Osteocyte (in vitro differentiated cells): Measurements from ENCODE around the gene ANO7. TPM values are rescaled to one million over a fixed set of nuclear protein-coding genes. Genes with fewer than 3 reads are reported as not detected.

Experiments
- DNase-seq: peaks from one replicate; pipeline ENCODE4 v3.0.0; 2021; ENCODE audit warnings: mixed read lengths; ENCODE audit not compliant: unreplicated experiment; ENCODE audit errors: extremely low spot score
- H3K27ac Mint-ChIP-seq: one replicate; pipeline ENCODE4 v1.8.0; 2021; ENCODE audit warnings: mild to moderate bottlenecking, mixed read lengths; ENCODE audit not compliant: unreplicated experiment
- H3K27me3 Mint-ChIP-seq: one replicate; pipeline ENCODE4 v1.8.0; 2021; ENCODE audit warnings: mixed read lengths; ENCODE audit not compliant: unreplicated experiment
- H3K36me3 Mint-ChIP-seq: one replicate; pipeline ENCODE4 v1.8.0; 2021; ENCODE audit warnings: mixed read lengths; ENCODE audit not compliant: unreplicated experiment
- H3K4me1 Mint-ChIP-seq: one replicate; pipeline ENCODE4 v1.8.0; 2021; ENCODE audit warnings: mixed read lengths; ENCODE audit not compliant: unreplicated experiment
- H3K4me3 Mint-ChIP-seq: one replicate; pipeline ENCODE4 v1.8.0; 2021; ENCODE audit warnings: mild to moderate bottlenecking, moderate library complexity, mixed read lengths; ENCODE audit not compliant: unreplicated experiment
- H3K9me3 Mint-ChIP-seq: one replicate; pipeline ENCODE4 v1.8.0; 2021; ENCODE audit warnings: mixed read lengths; ENCODE audit not compliant: unreplicated experiment
- long read RNA-seq: library from polyadenylated mRNA; unstranded; transcript quantifications from one replicate; pipeline ENCODE4 v2.0.0, GENCODE V29; 2021
- total RNA-seq: library from RNA; stranded (reverse); gene quantifications from 2 replicates; pipeline ENCODE4 v1.2.1, GENCODE V29; 2021
- TF ChIP-seq, protein P1 (sequence below): fragments of 200-600 bp; sonication (generic); IDR thresholded peaks from 2 replicates; pipeline ENCODE4 v1.5.0; 2021; ENCODE audit warnings: antibody characterized with exemption, mild to moderate bottlenecking, moderate library complexity

The ANO7 gene, protein sequence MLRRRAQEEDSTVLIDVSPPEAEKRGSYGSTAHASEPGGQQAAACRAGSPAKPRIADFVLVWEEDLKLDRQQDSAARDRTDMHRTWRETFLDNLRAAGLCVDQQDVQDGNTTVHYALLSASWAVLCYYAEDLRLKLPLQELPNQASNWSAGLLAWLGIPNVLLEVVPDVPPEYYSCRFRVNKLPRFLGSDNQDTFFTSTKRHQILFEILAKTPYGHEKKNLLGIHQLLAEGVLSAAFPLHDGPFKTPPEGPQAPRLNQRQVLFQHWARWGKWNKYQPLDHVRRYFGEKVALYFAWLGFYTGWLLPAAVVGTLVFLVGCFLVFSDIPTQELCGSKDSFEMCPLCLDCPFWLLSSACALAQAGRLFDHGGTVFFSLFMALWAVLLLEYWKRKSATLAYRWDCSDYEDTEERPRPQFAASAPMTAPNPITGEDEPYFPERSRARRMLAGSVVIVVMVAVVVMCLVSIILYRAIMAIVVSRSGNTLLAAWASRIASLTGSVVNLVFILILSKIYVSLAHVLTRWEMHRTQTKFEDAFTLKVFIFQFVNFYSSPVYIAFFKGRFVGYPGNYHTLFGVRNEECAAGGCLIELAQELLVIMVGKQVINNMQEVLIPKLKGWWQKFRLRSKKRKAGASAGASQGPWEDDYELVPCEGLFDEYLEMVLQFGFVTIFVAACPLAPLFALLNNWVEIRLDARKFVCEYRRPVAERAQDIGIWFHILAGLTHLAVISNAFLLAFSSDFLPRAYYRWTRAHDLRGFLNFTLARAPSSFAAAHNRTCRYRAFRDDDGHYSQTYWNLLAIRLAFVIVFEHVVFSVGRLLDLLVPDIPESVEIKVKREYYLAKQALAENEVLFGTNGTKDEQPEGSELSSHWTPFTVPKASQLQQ
- total RNA-seq: 1.3 TPM in 2 replicates
- long read RNA-seq, partial matches to known transcripts: 2 of 4 reads
- long read RNA-seq, other reads (novel, unspliced or antisense): 2 of 4 reads

DNA sequence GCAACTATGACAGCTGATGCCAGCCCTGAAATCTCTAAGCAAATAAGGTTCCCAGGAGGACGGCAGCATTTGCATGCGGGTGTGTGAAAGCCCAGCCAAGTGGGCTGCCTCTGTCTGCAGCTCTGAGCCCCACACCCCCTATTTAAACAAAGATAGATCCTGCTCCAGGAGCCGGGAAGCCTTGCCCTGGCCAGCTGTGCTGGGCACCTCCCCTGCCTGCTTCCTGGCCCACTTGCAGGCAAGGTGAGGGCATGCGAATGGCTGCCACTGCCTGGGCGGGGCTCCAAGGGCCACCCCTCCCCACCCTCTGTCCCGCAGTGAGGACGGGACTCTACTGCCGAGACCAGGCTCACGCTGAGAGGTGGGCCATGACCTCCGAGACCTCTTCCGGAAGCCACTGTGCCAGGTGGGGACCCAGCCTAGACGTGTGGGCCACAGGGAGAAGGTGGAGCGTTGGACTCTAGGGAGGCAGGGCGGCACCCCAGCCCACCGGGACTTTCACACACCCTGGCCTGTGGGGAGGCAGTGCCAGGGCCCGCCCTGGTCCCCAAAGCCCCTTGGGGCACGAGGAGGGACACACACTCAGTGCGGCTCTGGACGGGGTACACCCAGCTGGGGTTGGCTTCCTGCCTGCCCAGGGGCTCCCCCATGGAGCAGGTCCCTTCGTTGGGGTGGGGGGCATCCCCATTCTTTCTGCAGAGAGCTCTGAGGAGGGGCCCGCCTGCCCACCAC is at the start of gene ANO7:
Gene ANO7, plus strand, starts transcription at position 317 of the 732 bp plus-strand sequence. CDS start 1,387 bp downstream, outside the sequence.
- Mint-ChIP-seq H3K27me3 (no peaks in the 10 kb centered on the region), H3K4me3 (no peak within 1 kb of the TSS), H3K9me3 (no peaks in the 10 kb centered on the region), H3K36me3 (peaks cover 3% of the 10 kb centered on the region), H3K27ac (no peak within 1 kb of the TSS), H3K4me1 (peaks cover 1% of the 10 kb centered on the region)
- no peak for DNase-seq
- TF ChIP-seq, protein P1, sequence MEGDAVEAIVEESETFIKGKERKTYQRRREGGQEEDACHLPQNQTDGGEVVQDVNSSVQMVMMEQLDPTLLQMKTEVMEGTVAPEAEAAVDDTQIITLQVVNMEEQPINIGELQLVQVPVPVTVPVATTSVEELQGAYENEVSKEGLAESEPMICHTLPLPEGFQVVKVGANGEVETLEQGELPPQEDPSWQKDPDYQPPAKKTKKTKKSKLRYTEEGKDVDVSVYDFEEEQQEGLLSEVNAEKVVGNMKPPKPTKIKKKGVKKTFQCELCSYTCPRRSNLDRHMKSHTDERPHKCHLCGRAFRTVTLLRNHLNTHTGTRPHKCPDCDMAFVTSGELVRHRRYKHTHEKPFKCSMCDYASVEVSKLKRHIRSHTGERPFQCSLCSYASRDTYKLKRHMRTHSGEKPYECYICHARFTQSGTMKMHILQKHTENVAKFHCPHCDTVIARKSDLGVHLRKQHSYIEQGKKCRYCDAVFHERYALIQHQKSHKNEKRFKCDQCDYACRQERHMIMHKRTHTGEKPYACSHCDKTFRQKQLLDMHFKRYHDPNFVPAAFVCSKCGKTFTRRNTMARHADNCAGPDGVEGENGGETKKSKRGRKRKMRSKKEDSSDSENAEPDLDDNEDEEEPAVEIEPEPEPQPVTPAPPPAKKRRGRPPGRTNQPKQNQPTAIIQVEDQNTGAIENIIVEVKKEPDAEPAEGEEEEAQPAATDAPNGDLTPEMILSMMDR: no peak

DNA sequence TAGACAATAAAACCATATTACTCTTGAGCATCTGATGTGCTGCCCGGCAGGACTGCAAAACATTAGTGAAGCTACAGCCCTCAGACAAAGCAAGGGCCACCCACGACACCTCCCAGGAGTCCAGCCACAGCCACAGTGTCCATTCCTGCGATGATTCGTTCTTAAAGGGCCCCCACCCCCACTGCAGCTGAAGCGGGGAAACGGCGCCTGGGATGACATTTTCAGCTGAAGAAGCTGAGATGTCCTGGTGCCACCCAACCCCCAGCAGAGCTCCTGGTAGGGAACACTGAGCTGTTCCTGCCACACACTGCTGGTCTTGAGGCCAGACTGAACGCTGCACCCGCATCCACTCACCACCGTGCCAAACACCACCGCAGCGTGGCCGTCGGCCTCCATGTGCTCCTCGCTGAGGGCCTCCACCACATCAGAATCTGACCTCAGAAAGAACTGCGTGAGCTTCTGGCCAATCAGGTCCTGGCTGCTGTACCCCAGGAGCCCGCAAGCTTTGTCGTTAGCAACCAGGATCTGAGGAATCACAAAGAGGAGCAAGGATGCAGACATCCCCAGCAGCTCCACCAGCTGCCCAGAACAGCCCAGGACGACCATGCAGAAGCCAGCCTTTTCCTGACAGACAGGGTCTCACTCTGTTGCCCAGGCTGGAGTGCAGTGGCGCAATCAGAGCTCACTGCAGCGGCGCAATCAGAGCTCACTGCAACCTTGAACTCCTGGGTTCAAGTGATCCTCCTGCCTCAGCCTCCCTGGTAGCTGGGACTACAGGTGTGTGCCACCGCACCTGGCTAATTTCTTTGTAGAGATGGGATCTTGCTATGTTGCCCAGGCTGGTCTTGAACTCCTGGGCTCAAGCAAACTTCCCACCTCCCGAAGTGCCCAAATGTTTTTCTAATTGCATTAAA is 48.7 kb upstream of the ANO7 start:
- Mint-ChIP-seq H3K9me3 (no peaks in the 10 kb centered on the region), H3K4me3 (no peak overlapping the region), H3K27ac (no peak overlapping the region), H3K27me3 (no peaks in the 10 kb centered on the region), H3K36me3 (peaks cover 2% of the 10 kb centered on the region), H3K4me1 (no peaks in the 10 kb centered on the region)
- no peak for DNase-seq
- TF ChIP-seq, protein P1: no peak

DNA sequence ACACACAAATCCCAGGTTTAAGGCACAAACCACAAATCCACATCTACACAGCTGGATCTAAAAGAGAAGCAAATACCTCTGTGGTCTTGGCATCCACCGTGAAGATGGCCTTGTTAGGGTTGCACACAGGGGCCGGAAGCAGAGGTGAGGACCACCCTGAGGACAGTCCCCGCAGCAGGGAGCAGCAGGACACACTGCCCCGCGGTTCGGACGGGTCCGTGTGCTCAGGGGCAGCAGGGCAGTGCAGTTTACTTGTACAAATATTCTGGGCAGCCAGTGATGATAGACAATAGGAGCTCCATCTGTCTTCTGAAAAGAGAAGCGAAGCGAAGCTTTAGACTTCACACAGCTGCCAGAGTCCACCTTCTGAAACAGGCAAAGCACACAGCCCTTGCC is 48.0 kb upstream of the ANO7 start:
- no peak overlapping the region for H3K4me3 Mint-ChIP-seq
- no peak for DNase-seq
- peaks cover 2% of the 10 kb centered on the region for H3K36me3 Mint-ChIP-seq
- H3K27me3 Mint-ChIP-seq: no peaks in the 10 kb centered on the region
- TF ChIP-seq, protein P1: no peak
- H3K27ac Mint-ChIP-seq: no peak overlapping the region
- no peaks in the 10 kb centered on the region for H3K9me3 Mint-ChIP-seq
- no peaks in the 10 kb centered on the region for H3K4me1 Mint-ChIP-seq

DNA sequence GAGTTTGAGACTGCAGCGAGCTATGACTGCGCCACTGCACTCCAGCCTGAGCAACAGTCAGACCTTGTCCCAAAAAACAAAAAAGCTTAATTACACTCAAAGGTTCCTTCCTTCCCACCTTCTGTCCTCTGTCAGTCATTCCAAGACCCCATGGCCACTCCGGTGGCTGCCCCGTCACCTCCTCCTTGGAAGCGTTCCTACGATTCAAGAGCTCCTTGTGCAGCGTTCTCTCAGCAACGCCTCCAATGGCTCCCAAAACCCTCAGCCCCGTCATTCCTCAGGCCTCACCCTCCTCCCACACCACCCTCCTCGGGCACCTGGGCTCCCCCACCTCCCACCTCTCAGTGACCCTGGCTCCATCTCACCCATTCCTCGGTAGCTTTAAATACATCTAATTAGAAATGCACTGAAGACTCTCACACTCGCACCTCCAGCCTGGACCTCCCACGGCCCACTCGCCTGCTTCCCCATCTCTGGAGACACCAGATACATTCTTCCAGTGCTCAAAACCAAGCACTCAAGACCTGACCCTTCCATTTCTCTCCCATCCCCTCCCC is 47.2 kb upstream of the ANO7 start:
- Mint-ChIP-seq H3K9me3 (no peaks in the 10 kb centered on the region), H3K27me3 (no peaks in the 10 kb centered on the region), H3K36me3 (peaks cover 2% of the 10 kb centered on the region), H3K4me1 (no peaks in the 10 kb centered on the region), H3K27ac (no peak overlapping the region), H3K4me3 (no peak overlapping the region)
- DNase-seq: no peak
- TF ChIP-seq, protein P1: no peak
